Measurements from ENCODE around the gene ENOX1. TPM values are rescaled to one million over a fixed set of nuclear protein-coding genes. Genes with fewer than 3 reads are reported as not detected.

ENOX1 gene
- total RNA-seq, 1 experiment from 2014 or later: 0.26 TPM

- no peak for TF ChIP-seq ETV6 (CRISPR knock-in tag; IDR thresholded peaks at IDR 0.05)
- TF ChIP-seq PREB (CRISPR knock-in tag; IDR thresholded peaks at IDR 0.05; ENCODE audit: borderline replicate concordance): no peak
- no peak for TF ChIP-seq ZNF281 (CRISPR knock-in tag; IDR thresholded peaks at IDR 0.05)
- TF ChIP-seq EMX1 (CRISPR knock-in tag; IDR thresholded peaks at IDR 0.05): no peak
- no peak for TF ChIP-seq MLX (CRISPR knock-in tag; IDR thresholded peaks at IDR 0.05)
- TF ChIP-seq TEAD1 (CRISPR knock-in tag; IDR thresholded peaks at IDR 0.05): no peak
- no peak for TF ChIP-seq HMGA2 (CRISPR knock-in tag; IDR thresholded peaks at IDR 0.05)
- TF ChIP-seq, protein P1, sequence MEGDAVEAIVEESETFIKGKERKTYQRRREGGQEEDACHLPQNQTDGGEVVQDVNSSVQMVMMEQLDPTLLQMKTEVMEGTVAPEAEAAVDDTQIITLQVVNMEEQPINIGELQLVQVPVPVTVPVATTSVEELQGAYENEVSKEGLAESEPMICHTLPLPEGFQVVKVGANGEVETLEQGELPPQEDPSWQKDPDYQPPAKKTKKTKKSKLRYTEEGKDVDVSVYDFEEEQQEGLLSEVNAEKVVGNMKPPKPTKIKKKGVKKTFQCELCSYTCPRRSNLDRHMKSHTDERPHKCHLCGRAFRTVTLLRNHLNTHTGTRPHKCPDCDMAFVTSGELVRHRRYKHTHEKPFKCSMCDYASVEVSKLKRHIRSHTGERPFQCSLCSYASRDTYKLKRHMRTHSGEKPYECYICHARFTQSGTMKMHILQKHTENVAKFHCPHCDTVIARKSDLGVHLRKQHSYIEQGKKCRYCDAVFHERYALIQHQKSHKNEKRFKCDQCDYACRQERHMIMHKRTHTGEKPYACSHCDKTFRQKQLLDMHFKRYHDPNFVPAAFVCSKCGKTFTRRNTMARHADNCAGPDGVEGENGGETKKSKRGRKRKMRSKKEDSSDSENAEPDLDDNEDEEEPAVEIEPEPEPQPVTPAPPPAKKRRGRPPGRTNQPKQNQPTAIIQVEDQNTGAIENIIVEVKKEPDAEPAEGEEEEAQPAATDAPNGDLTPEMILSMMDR (IDR thresholded peaks at IDR 0.05): no peak
- TF ChIP-seq RORB (CRISPR knock-in tag; IDR thresholded peaks at IDR 0.05): no peak
- TF ChIP-seq ATF1 (CRISPR knock-in tag; IDR thresholded peaks at IDR 0.05): no peak
- TF ChIP-seq CDX4 (CRISPR knock-in tag; IDR thresholded peaks at IDR 0.05; ENCODE audit: borderline replicate concordance): no peak
- no peak for TF ChIP-seq ESRRA (CRISPR knock-in tag; IDR thresholded peaks at IDR 0.05; ENCODE audit: borderline replicate concordance)
- TF ChIP-seq ZNF396 (CRISPR knock-in tag; IDR thresholded peaks at IDR 0.05; ENCODE audit: borderline replicate concordance): no peak
- peaks cover 9% of the 10 kb centered on the region for H3K4me1 Mint-ChIP-seq
- ATAC-seq: no peak
- no peak for DNase-seq (ENCODE audit: low spot score)
- ChIA-PET CTCF (no interaction called here), POLR2A (no interaction called here)
- no peaks in the 10 kb centered on the region for H3K36me3 Mint-ChIP-seq
- no peaks in the 10 kb centered on the region for H3K27me3 Mint-ChIP-seq (ENCODE audit: low read depth)
- no peaks in the 10 kb centered on the region for H3K9me3 Mint-ChIP-seq
- H3K4me3 Mint-ChIP-seq: no peak overlapping the region
- H3K27ac Mint-ChIP-seq: no peak overlapping the region
Measured at GRCh38 chr13:43755844-43756243, 30.9 kb downstream of the ENOX1 start.

- ATAC-seq (no peak), DNase-seq (ENCODE audit: low spot score) (no peak)
- CTCF ChIA-PET: no interaction called here
- Mint-ChIP-seq H3K9me3 (no peaks in the 10 kb centered on the region), H3K27ac (no peak overlapping the region), H3K36me3 (no peaks in the 10 kb centered on the region), H3K27me3 (ENCODE audit: low read depth) (no peaks in the 10 kb centered on the region), H3K4me3 (no peak overlapping the region), H3K4me1 (peaks cover 9% of the 10 kb centered on the region)
- POLR2A ChIA-PET: no interaction called here
- TF ChIP-seq, protein P2, sequence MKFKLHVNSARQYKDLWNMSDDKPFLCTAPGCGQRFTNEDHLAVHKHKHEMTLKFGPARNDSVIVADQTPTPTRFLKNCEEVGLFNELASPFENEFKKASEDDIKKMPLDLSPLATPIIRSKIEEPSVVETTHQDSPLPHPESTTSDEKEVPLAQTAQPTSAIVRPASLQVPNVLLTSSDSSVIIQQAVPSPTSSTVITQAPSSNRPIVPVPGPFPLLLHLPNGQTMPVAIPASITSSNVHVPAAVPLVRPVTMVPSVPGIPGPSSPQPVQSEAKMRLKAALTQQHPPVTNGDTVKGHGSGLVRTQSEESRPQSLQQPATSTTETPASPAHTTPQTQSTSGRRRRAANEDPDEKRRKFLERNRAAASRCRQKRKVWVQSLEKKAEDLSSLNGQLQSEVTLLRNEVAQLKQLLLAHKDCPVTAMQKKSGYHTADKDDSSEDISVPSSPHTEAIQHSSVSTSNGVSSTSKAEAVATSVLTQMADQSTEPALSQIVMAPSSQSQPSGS (CRISPR knock-in tag; IDR thresholded peaks at IDR 0.05; ENCODE audit: borderline replicate concordance, low read depth): no peak
- TF ChIP-seq ETV6 (CRISPR knock-in tag; IDR thresholded peaks at IDR 0.05) (no peak), MLX (CRISPR knock-in tag; IDR thresholded peaks at IDR 0.05) (no peak), NR3C1 (CRISPR knock-in tag; conservative IDR thresholded peaks at IDR 0.05; ENCODE audit: low read depth) (no peak), NFATC4 (CRISPR knock-in tag; IDR thresholded peaks at IDR 0.05) (no peak), HMGA2 (CRISPR knock-in tag; IDR thresholded peaks at IDR 0.05) (no peak), FOXJ3 (CRISPR knock-in tag; IDR thresholded peaks at IDR 0.05; ENCODE audit: borderline replicate concordance) (no peak), ZNF138 (CRISPR knock-in tag; conservative IDR thresholded peaks at IDR 0.05) (no peak)
- TF ChIP-seq, protein P3, sequence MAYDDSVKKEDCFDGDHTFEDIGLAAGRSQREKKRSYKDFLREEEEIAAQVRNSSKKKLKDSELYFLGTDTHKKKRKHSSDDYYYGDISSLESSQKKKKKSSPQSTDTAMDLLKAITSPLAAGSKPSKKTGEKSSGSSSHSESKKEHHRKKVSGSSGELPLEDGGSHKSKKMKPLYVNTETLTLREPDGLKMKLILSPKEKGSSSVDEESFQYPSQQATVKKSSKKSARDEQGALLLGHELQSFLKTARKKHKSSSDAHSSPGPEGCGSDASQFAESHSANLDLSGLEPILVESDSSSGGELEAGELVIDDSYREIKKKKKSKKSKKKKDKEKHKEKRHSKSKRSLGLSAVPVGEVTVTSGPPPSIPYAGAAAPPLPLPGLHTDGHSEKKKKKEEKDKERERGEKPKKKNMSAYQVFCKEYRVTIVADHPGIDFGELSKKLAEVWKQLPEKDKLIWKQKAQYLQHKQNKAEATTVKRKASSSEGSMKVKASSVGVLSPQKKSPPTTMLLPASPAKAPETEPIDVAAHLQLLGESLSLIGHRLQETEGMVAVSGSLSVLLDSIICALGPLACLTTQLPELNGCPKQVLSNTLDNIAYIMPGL (CRISPR knock-in tag; IDR thresholded peaks at IDR 0.05): no peak
- TF ChIP-seq, protein P4, sequence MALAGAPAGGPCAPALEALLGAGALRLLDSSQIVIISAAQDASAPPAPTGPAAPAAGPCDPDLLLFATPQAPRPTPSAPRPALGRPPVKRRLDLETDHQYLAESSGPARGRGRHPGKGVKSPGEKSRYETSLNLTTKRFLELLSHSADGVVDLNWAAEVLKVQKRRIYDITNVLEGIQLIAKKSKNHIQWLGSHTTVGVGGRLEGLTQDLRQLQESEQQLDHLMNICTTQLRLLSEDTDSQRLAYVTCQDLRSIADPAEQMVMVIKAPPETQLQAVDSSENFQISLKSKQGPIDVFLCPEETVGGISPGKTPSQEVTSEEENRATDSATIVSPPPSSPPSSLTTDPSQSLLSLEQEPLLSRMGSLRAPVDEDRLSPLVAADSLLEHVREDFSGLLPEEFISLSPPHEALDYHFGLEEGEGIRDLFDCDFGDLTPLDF (CRISPR knock-in tag; IDR thresholded peaks at IDR 0.05): no peak
- TF ChIP-seq, protein P5, sequence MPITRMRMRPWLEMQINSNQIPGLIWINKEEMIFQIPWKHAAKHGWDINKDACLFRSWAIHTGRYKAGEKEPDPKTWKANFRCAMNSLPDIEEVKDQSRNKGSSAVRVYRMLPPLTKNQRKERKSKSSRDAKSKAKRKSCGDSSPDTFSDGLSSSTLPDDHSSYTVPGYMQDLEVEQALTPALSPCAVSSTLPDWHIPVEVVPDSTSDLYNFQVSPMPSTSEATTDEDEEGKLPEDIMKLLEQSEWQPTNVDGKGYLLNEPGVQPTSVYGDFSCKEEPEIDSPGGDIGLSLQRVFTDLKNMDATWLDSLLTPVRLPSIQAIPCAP (CRISPR knock-in tag; IDR thresholded peaks at IDR 0.05): no peak
- TF ChIP-seq, protein P6, sequence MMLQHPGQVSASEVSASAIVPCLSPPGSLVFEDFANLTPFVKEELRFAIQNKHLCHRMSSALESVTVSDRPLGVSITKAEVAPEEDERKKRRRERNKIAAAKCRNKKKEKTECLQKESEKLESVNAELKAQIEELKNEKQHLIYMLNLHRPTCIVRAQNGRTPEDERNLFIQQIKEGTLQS (CRISPR knock-in tag; conservative IDR thresholded peaks at IDR 0.05): no peak
Measured at GRCh38 chr13:43751624-43752023, 35.1 kb downstream of the ENOX1 start.
